IMR-90 (cell line): ENCODE data around the gene SPAG16. TPM values are rescaled to one million over a fixed set of nuclear protein-coding genes. Genes with fewer than 3 reads are reported as not detected.

ENCODE experiments used
- ATAC-seq: fragments of 200-7000 bp; cut with Tn5 transposase; 2 replicates; pipeline ENCODE4 v1.9.1; 2020; ENCODE audit warnings: low read depth, mild to moderate bottlenecking, moderate library complexity
- BruUV-seq: library from RNA; stranded (reverse); fragments of 400-500 nt; replicated peaks from 2 replicates; lab custom pipeline; 2021; lab: Mats Ljungman, UMichigan
- CTCF ChIA-PET: fragments of 300-600 bp; formaldehyde crosslinking; extraction: SDS; loops from one replicate; lab custom pipeline; 2021; ENCODE audit warnings: antibody characterized with exemption; lab: Yijun Ruan, JAX
- POLR2A ChIA-PET: fragments of 300-600 bp; sonication (Branson Sonifier 250); formaldehyde crosslinking; loops from one replicate; lab custom pipeline; 2022; ENCODE audit warnings: antibody characterized with exemption; ENCODE audit not compliant: unreplicated experiment; lab: Charles Lee
- DNase-seq: peaks from one replicate; pipeline ENCODE4 v3.0.0; 2013
- H2AFZ ChIP-seq: replicated peaks from 2 replicates; pipeline ENCODE3; 2013; ENCODE audit warnings: low read length, mild to moderate bottlenecking; ENCODE audit not compliant: poor library complexity
- H2AK5ac ChIP-seq: 2 replicates; pipeline ENCODE4 v1.6.1; 2013; ENCODE audit warnings: low read depth, low read length, inconsistent platforms
- H2AK9ac ChIP-seq: replicated peaks from 2 replicates; pipeline ENCODE3; 2013; ENCODE audit warnings: mild to moderate bottlenecking, low read depth, low read length, moderate library complexity; ENCODE audit not compliant: poor library complexity
- H2BK120ac ChIP-seq: 2 replicates; pipeline ENCODE4 v1.6.1; 2013; ENCODE audit warnings: low read depth, low read length, inconsistent platforms
- H2BK15ac ChIP-seq: 3 replicates; pipeline ENCODE4 v1.6.1; 2013; ENCODE audit warnings: low read depth, low read length, inconsistent platforms
- H2BK20ac ChIP-seq: 2 replicates; pipeline ENCODE4 v1.6.1; 2013; ENCODE audit warnings: low read depth, mild to moderate bottlenecking, inconsistent platforms, low read length, moderate library complexity
- H2BK5ac ChIP-seq: 2 replicates; pipeline ENCODE4 v1.6.1; 2013; ENCODE audit warnings: mild to moderate bottlenecking, low read depth, low read length, inconsistent platforms; ENCODE audit not compliant: poor library complexity, severe bottlenecking
- H3K14ac ChIP-seq: replicated peaks from 2 replicates; pipeline ENCODE4 v1.6.1; 2013; ENCODE audit warnings: low read depth, low read length, inconsistent platforms
- H3K18ac ChIP-seq: 2 replicates; pipeline ENCODE4 v1.6.1; 2013; ENCODE audit warnings: low read depth, low read length, control low read depth
- H3K23ac ChIP-seq: 2 replicates; pipeline ENCODE4 v1.6.1; 2013; ENCODE audit warnings: low read depth, low read length, inconsistent platforms
- H3K27ac ChIP-seq: 2 replicates; pipeline ENCODE4 v1.5.1; 2013; ENCODE audit warnings: mild to moderate bottlenecking, control low read depth, low read length; ENCODE audit not compliant: insufficient read depth
- H3K27me3 ChIP-seq: 2 replicates; pipeline ENCODE4 v1.6.1; 2013; ENCODE audit warnings: low read length; ENCODE audit not compliant: control insufficient read depth, insufficient read depth
- H3K36me3 ChIP-seq: 2 replicates; pipeline ENCODE4 v1.6.1; 2013; ENCODE audit warnings: low read length, mixed read lengths; ENCODE audit not compliant: control insufficient read depth, insufficient read depth
- H3K4ac ChIP-seq: 2 replicates; pipeline ENCODE4 v1.6.1; 2013; ENCODE audit warnings: low read depth, low read length, inconsistent platforms
- H3K4me1 ChIP-seq: 2 replicates; pipeline ENCODE4 v1.6.1; 2013; ENCODE audit warnings: low read length, mixed read lengths; ENCODE audit not compliant: control insufficient read depth, insufficient read depth
- H3K4me2 ChIP-seq: 2 replicates; pipeline ENCODE4 v1.6.1; 2013; ENCODE audit warnings: low read depth, mild to moderate bottlenecking, control low read depth, low read length, moderate library complexity
- H3K4me3 ChIP-seq: 2 replicates; pipeline ENCODE4 v1.5.1; 2013; ENCODE audit warnings: low read depth, mild to moderate bottlenecking, control low read depth, low read length, moderate library complexity; ENCODE audit not compliant: insufficient read depth
- H3K56ac ChIP-seq: 2 replicates; pipeline ENCODE4 v1.6.1; 2013; ENCODE audit warnings: low read length, inconsistent platforms; ENCODE audit not compliant: insufficient read depth; ENCODE audit errors: extremely low read depth
- H3K79me1 ChIP-seq, 2 experiments: 2 replicates each; pipeline ENCODE4 v1.6.1; 2013; ENCODE audit warnings: low read length in 2 of 2, inconsistent platforms in 1 of 2, low read depth in 1 of 2
- H3K9ac ChIP-seq: 2 replicates; pipeline ENCODE4 v1.6.1; 2013; ENCODE audit warnings: low read depth, low read length, control low read depth
- H3K9me1 ChIP-seq: 2 replicates; pipeline ENCODE4 v1.6.1; 2013; ENCODE audit warnings: low read length, inconsistent platforms; ENCODE audit not compliant: insufficient read depth
- H3K9me3 ChIP-seq: 2 replicates; pipeline ENCODE4 v1.6.1; 2013; ENCODE audit warnings: low read length; ENCODE audit not compliant: control insufficient read depth, insufficient read depth
- H4K20me1 ChIP-seq: 2 replicates; pipeline ENCODE4 v1.6.1; 2013; ENCODE audit warnings: low read length, inconsistent platforms; ENCODE audit not compliant: insufficient read depth
- H4K5ac ChIP-seq: 2 replicates; pipeline ENCODE4 v1.6.1; 2013; ENCODE audit warnings: mild to moderate bottlenecking, low read depth, low read length, control low read depth
- H4K8ac ChIP-seq, 2 experiments: 2 replicates each; pipeline ENCODE4 v1.6.1; 2013; ENCODE audit warnings: low read depth in 2 of 2, low read length in 2 of 2, control low read depth in 1 of 2, inconsistent platforms in 1 of 2
- H4K91ac ChIP-seq: 2 replicates; pipeline ENCODE4 v1.6.1; 2013; ENCODE audit warnings: low read depth, low read length, inconsistent platforms; ENCODE audit not compliant: insufficient read depth
- BHLHE40 ChIP-seq: fragments of 150-350 bp; IDR thresholded peaks from 2 replicates; pipeline ENCODE4 v1.6.1; 2016; ENCODE audit warnings: mild to moderate bottlenecking, low read depth, low read length
- CTCF ChIP-seq: conservative IDR thresholded peaks from 2 replicates; pipeline ENCODE4 v1.5.1; 2012; ENCODE audit warnings: mild to moderate bottlenecking, low read depth, low read length, improper control_type of control experiment
- ELK1 ChIP-seq: fragments of 150-350 bp; IDR thresholded peaks from 2 replicates; pipeline ENCODE4 v1.6.1; 2016; ENCODE audit warnings: low read depth, mild to moderate bottlenecking, low read length, moderate library complexity, borderline replicate concordance
- FOS ChIP-seq: fragments of 150-350 bp; IDR thresholded peaks from 2 replicates; pipeline ENCODE4 v1.6.1; 2016; ENCODE audit warnings: low read depth, low read length
- MAFK ChIP-seq: IDR thresholded peaks from 2 replicates; pipeline ENCODE4 v1.6.1; 2012; ENCODE audit warnings: low read depth, low read length, improper control_type of control experiment
- MAZ ChIP-seq: IDR thresholded peaks from 2 replicates; pipeline ENCODE4 v1.6.1; 2012; ENCODE audit warnings: low read depth, mild to moderate bottlenecking, low read length, improper control_type of control experiment, moderate library complexity, borderline replicate concordance
- NFE2L2 ChIP-seq: fragments of 150-350 bp; IDR thresholded peaks from 2 replicates; pipeline ENCODE4 v1.6.1; 2016; ENCODE audit warnings: low read depth, mild to moderate bottlenecking, low read length
- RCOR1 ChIP-seq: IDR thresholded peaks from 2 replicates; pipeline ENCODE4 v1.6.1; 2012; ENCODE audit warnings: mild to moderate bottlenecking, low read length, improper control_type of control experiment; ENCODE audit not compliant: insufficient replicate concordance
- RFX5 ChIP-seq: IDR thresholded peaks from 2 replicates; pipeline ENCODE4 v1.8.0; 2012; ENCODE audit warnings: low read depth, mild to moderate bottlenecking, low read length, moderate library complexity
- WGBS, 2 experiments: methylation state at CpG; one replicate each; pipeline versions ENCODE4 v1.1.5 to v1.1.7; 2013; ENCODE audit warnings: missing lambda C conversion rate in 2 of 2; ENCODE audit not compliant: insufficient read length in 1 of 2; ENCODE audit errors: extremely low coverage in 2 of 2; 5-methylcytosine and 5-hydroxymethylcytosine counted together
- dilution Hi-C: fragments of 300-500 bp; cut with HindIII; formaldehyde crosslinking; loops from one replicate; pipeline ENCODE4 v1.14.3; 2018; ENCODE audit warnings: low sequenced_read_pairs; ENCODE audit not compliant: unreplicated experiment
- in situ Hi-C: fragments of 300-500 bp; cut with MboI; formaldehyde crosslinking; loops from 3 replicates; pipeline ENCODE4 v1.14.3; 2019; ENCODE audit warnings: low sequenced_read_pairs, inconsistent platforms, mixed read lengths
- intact Hi-C: fragments of 100-400 bp; cut with micrococcal nuclease; formaldehyde crosslinking; loops from 2 replicates; pipeline ENCODE4 v1.10.0; 2022
- polyA plus RNA-seq, 3 experiments: library from polyadenylated mRNA; depleted of rRNA; stranded (reverse); fragments of >200 nt; gene quantifications; 2 replicates each; pipeline ENCODE4 v1.2.3, GENCODE V29; 2012; ENCODE audit warnings: low replicate concordance in 1 of 3
- total RNA-seq: library from RNA; depleted of rRNA; stranded (reverse); fragments of >200 nt; gene quantifications from 2 replicates; pipeline ENCODE4 v1.2.3, GENCODE V29; 2012

The SPAG16 gene
- total and polyA plus RNA-seq, 2 of the 4 experiments (the other 2 are of a cell fraction) = 7.3 to 13.5 TPM

- TF ChIP-seq CTCF = no peak
These were observed 4.8 kb downstream of the SPAG16 start (continued) for GRCh38 chr2:213288913-213289700.

- H2BK5ac ChIP-seq = no peak overlapping the region
- dilution Hi-C loops = no loop called here
- intact Hi-C loops = no loop called here
- 90% methylated on average over 2 of the region's 3 CpGs; no CpG with 5 or more reads in 1 of the 2 experiments for WGBS, 2 experiments
- no peak overlapping the region for H3K9ac ChIP-seq
- no peak overlapping the region for H3K23ac ChIP-seq
- in situ Hi-C loops = no loop called here
- H3K9me1 ChIP-seq = no peaks in the 10 kb centered on the region
- 0 out of 2 replicates have a peak, but pooled peaks cover 1% of the 10 kb centered on the region for H3K36me3 ChIP-seq
- H3K14ac ChIP-seq = no peak overlapping the region
- H3K27me3 ChIP-seq = no peaks in the 10 kb centered on the region
- ChIA-PET POLR2A (no interaction called here), CTCF (no interaction called here)
- no peak overlapping the region for H2BK120ac ChIP-seq
- H4K20me1 ChIP-seq = no peaks in the 10 kb centered on the region
- no peak overlapping the region for H3K4me2 ChIP-seq
- DNase-seq (no peak), ATAC-seq (no peak)
- H2BK20ac ChIP-seq = no peak overlapping the region
- H2AK9ac ChIP-seq = no peak overlapping the region
- H2AK5ac ChIP-seq = no peak overlapping the region
- H4K5ac ChIP-seq = no peak overlapping the region
- no peak overlapping the region for H3K4me3 ChIP-seq
- H3K18ac ChIP-seq = no peak overlapping the region
- no peak overlapping the region for H4K91ac ChIP-seq
- no peak overlapping the region for H3K4ac ChIP-seq
- no peak overlapping the region for H3K56ac ChIP-seq
- H3K4me1 ChIP-seq = no peaks in the 10 kb centered on the region
- no peak overlapping the region for H2AFZ ChIP-seq
- no peak overlapping the region for H4K8ac ChIP-seq
- no peaks in the 10 kb centered on the region for H3K9me3 ChIP-seq
- H3K27ac ChIP-seq = no peak overlapping the region
- H2BK15ac ChIP-seq = no peak overlapping the region
- BruUV-seq = no TSS peak
- H3K79me1 ChIP-seq = peaks cover 9 to 15% of the 10 kb centered on the region in 2 experiments; a peak in 3 of 4 replicates
- TF ChIP-seq RCOR1 (no peak), ELK1 (no peak), CTCF (no peak), RFX5 (no peak), MAZ (no peak), NFE2L2 (no peak), MAFK (no peak), FOS (no peak), BHLHE40 (no peak)
These were observed 6.2 kb downstream of the SPAG16 start for GRCh38 chr2:213290501-213290900.
